Measurements from ENCODE around the gene SLC12A3. TPM values are rescaled to one million over a fixed set of nuclear protein-coding genes. Genes with fewer than 3 reads are reported as not detected.

SLC12A3 gene
- total RNA-seq, 1 donor from 2014 or later = not detected

DNA sequence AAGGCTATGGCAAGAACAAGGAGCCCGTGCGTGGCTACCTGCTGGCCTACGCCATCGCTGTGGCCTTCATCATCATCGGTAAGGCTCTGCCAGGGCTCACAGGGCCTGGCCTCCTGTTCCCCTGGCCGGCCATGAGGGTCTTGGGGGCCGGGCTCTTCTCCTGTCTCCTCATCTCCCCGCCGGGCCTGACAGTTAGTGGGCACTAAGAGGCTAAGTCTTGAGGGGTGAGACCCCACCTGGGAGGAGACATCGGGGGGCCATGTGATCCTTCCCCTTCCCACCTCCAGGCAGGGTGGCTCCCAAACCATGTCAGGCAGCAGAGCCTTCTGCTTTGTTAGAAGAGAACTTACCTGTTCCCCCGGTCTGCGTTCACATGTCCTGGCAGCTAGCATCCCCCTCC, 15.2 kb downstream of the SLC12A3 start:
- peaks cover 3% of the 10 kb centered on the region for H3K4me1 Mint-ChIP-seq
- peaks cover 2% of the 10 kb centered on the region for H3K9me3 Mint-ChIP-seq
- H3K27me3 Mint-ChIP-seq (ENCODE audit: insufficient read depth, low read depth) = peaks cover 7% of the 10 kb centered on the region
- TF ChIP-seq EZH2phosphoT487 (IDR thresholded peaks at IDR 0.05) (no peak), EZH2 (IDR thresholded peaks at IDR 0.05) (no peak)
- TF ChIP-seq, protein P1, sequence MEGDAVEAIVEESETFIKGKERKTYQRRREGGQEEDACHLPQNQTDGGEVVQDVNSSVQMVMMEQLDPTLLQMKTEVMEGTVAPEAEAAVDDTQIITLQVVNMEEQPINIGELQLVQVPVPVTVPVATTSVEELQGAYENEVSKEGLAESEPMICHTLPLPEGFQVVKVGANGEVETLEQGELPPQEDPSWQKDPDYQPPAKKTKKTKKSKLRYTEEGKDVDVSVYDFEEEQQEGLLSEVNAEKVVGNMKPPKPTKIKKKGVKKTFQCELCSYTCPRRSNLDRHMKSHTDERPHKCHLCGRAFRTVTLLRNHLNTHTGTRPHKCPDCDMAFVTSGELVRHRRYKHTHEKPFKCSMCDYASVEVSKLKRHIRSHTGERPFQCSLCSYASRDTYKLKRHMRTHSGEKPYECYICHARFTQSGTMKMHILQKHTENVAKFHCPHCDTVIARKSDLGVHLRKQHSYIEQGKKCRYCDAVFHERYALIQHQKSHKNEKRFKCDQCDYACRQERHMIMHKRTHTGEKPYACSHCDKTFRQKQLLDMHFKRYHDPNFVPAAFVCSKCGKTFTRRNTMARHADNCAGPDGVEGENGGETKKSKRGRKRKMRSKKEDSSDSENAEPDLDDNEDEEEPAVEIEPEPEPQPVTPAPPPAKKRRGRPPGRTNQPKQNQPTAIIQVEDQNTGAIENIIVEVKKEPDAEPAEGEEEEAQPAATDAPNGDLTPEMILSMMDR (IDR thresholded peaks at IDR 0.05) = no peak
- no peaks in the 10 kb centered on the region for H3K36me3 Mint-ChIP-seq
- Histone ChIP-seq H4K20me1 (ENCODE audit: low read depth) (no peaks in the 10 kb centered on the region), H3K4me3 (no peak overlapping the region), H3F3A (ENCODE audit: low read depth) (no peaks in the 10 kb centered on the region), H3K4me1 (no peaks in the 10 kb centered on the region), H2AFZ (replicated peaks) (no peak overlapping the region), H3K27ac (no peak overlapping the region), H3K9ac (no peak overlapping the region), H3K27me3 (no peaks in the 10 kb centered on the region), H3K79me2 (ENCODE audit: low read depth) (no peaks in the 10 kb centered on the region), H3K4me2 (no peak overlapping the region), H3K36me3 (no peaks in the 10 kb centered on the region), H3K9me3 (ENCODE audit: low read depth) (no peaks in the 10 kb centered on the region)
- no peak overlapping the region for H3K4me3 Mint-ChIP-seq
- no peak overlapping the region for H3K27ac Mint-ChIP-seq
- DNase-seq (ENCODE audit: low spot score) = no peak

DNA sequence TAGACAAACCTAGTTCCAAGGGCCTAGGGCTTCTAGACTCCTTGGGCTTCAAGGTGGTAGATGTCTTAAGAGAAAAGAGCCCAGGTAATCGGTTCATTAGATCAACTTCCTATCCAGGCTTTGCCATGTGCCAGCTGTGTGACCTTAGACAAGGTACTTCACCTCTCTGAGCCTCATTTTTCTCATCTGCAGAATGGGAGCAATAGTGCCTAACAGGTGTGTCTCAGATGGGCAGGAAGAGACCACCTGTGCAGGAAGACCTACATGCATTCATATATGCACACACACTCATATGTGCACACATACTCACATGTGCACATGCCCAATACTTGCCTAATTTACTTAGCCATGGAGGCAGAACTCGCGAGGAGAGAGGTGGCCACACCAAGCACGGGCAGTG, 15.7 kb downstream of the SLC12A3 start:
- H3K4me2 ChIP-seq = no peak overlapping the region
- TF ChIP-seq EZH2 (IDR thresholded peaks at IDR 0.05) (no peak), EZH2phosphoT487 (IDR thresholded peaks at IDR 0.05) (no peak)
- TF ChIP-seq, protein P1 (IDR thresholded peaks at IDR 0.05) = no peak
- H3K27ac Mint-ChIP-seq = no peak overlapping the region
- H3K27me3 Mint-ChIP-seq (ENCODE audit: insufficient read depth, low read depth) = peaks cover 9% of the 10 kb centered on the region
- H3K27me3 ChIP-seq = no peaks in the 10 kb centered on the region
- no peaks in the 10 kb centered on the region for H3K36me3 ChIP-seq
- no peaks in the 10 kb centered on the region for H3K79me2 ChIP-seq (ENCODE audit: low read depth)
- H2AFZ ChIP-seq (replicated peaks) = no peak overlapping the region
- no peak overlapping the region for H3K4me3 Mint-ChIP-seq
- H3F3A ChIP-seq (ENCODE audit: low read depth) = no peaks in the 10 kb centered on the region
- H3K4me1 Mint-ChIP-seq = peaks cover 3% of the 10 kb centered on the region
- no peaks in the 10 kb centered on the region for H3K4me1 ChIP-seq
- peaks cover 6% of the 10 kb centered on the region for H3K9me3 Mint-ChIP-seq
- no peaks in the 10 kb centered on the region for H3K9me3 ChIP-seq (ENCODE audit: low read depth)
- H3K4me3 ChIP-seq = no peak overlapping the region
- no peak overlapping the region for H3K9ac ChIP-seq
- H4K20me1 ChIP-seq (ENCODE audit: low read depth) = no peaks in the 10 kb centered on the region
- no peak overlapping the region for H3K27ac ChIP-seq
- H3K36me3 Mint-ChIP-seq = peaks cover 2% of the 10 kb centered on the region
- no peak for DNase-seq (ENCODE audit: low spot score)

DNA sequence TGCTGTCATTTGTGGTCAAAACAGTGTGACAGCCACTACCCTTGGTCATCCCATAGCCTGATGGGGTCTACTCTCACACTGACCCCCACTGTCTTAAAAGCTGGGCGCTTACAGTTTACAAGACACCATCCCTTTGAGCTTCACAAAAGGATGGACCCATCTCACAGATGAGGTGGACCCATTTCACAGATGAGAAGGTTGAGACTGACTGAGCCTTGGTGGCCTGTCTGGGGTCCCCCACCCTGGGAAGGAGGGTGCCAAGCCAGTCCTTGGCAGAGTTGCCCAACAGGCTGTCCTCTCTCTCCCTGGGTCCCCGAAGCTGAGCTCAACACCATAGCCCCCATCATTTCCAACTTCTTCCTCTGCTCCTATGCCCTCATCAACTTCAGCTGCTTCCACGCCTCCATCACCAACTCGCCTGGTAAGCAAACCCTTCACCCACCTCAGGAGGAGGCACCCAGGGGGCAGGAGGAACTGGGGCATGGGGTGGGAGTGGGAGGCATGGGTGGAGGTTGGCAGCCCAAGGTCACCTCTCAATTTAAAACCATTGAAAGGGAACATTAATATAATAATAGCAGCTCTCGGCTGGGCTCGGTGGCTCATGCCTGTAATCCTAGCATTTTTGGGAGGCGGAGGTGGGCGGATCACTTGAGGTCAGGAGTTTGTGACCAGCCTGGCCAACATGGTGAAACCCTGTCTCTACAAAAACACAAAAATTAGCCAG, 17.2 kb downstream of the SLC12A3 start:
- H3K4me1 ChIP-seq = no peaks in the 10 kb centered on the region
- no peak overlapping the region for H3K4me2 ChIP-seq
- no peaks in the 10 kb centered on the region for H3K9me3 ChIP-seq (ENCODE audit: low read depth)
- H3K9ac ChIP-seq = no peak overlapping the region
- H3K27ac ChIP-seq = no peak overlapping the region
- no peaks in the 10 kb centered on the region for H4K20me1 ChIP-seq (ENCODE audit: low read depth)
- TF ChIP-seq, protein P1 (IDR thresholded peaks at IDR 0.05) = no peak
- no peak for TF ChIP-seq EZH2 (IDR thresholded peaks at IDR 0.05)
- no peak for TF ChIP-seq EZH2phosphoT487 (IDR thresholded peaks at IDR 0.05)
- H3F3A ChIP-seq (ENCODE audit: low read depth) = no peaks in the 10 kb centered on the region
- Mint-ChIP-seq H3K27ac (no peak overlapping the region), H3K4me3 (no peak overlapping the region), H3K36me3 (peaks cover 2% of the 10 kb centered on the region), H3K4me1 (peaks cover 3% of the 10 kb centered on the region), H3K9me3 (peaks cover 11% of the 10 kb centered on the region), H3K27me3 (ENCODE audit: insufficient read depth, low read depth) (peaks cover 12% of the 10 kb centered on the region)
- no peak overlapping the region for H3K4me3 ChIP-seq
- H3K27me3 ChIP-seq = no peaks in the 10 kb centered on the region
- H3K36me3 ChIP-seq = no peaks in the 10 kb centered on the region
- no peaks in the 10 kb centered on the region for H3K79me2 ChIP-seq (ENCODE audit: low read depth)
- no peak overlapping the region for H2AFZ ChIP-seq (replicated peaks)
- no peak for DNase-seq (ENCODE audit: low spot score)
